H1 (cell line): Measurements from ENCODE around the gene CHCHD6. TPM values are rescaled to one million over a fixed set of nuclear protein-coding genes. Genes with fewer than 3 reads are reported as not detected.

ENCODE experiments used
- ASH2L ChIP-seq: fragments of 200-600, 300-600 bp; sonication (generic); IDR thresholded peaks from one replicate; pipeline ENCODE4 v1.7.1; 2017; ENCODE audit warnings: low read length
- CHD7 ChIP-seq: fragments of 300-600 bp; sonication (generic); IDR thresholded peaks from 2 replicates; pipeline ENCODE4 v1.7.1; 2012; ENCODE audit warnings: low read length, moderate library complexity, mild to moderate bottlenecking, inconsistent platforms; ENCODE audit not compliant: insufficient replicate concordance
- FOSL1 ChIP-seq: IDR thresholded peaks from 2 replicates; pipeline ENCODE4 v1.6.1; 2011; ENCODE audit warnings: mild to moderate bottlenecking, low read depth, low read length, moderate library complexity; ENCODE audit not compliant: insufficient read depth
- GABPA ChIP-seq: IDR thresholded peaks from 2 replicates; pipeline ENCODE4 v1.6.1; 2011; ENCODE audit warnings: mild to moderate bottlenecking, low read length, moderate library complexity, borderline replicate concordance; ENCODE audit not compliant: insufficient read depth
- MAX ChIP-seq: IDR thresholded peaks from 2 replicates; pipeline ENCODE4 v1.6.1; 2012; ENCODE audit warnings: inconsistent platforms
- RAD21 ChIP-seq, 2 experiments: IDR thresholded peaks in 1 of 2; conservative IDR thresholded peaks in 1 of 2; 2 replicates each; pipeline ENCODE4 v1.6.1; 2011; ENCODE audit warnings: low read depth in 2 of 2, low read length in 2 of 2, improper control_type of control experiment in 1 of 2, inconsistent platforms in 1 of 2, mild to moderate bottlenecking in 1 of 2, moderate library complexity in 1 of 2
- SIX5 ChIP-seq: IDR thresholded peaks from 2 replicates; pipeline ENCODE4 v1.6.1; 2011; ENCODE audit warnings: mild to moderate bottlenecking, low read depth, low read length
- TAF1 ChIP-seq: IDR thresholded peaks from 2 replicates; pipeline ENCODE4 v1.6.1; 2011; ENCODE audit warnings: mild to moderate bottlenecking, low read depth, low read length
- polyA plus RNA-seq, 7 experiments: library from polyadenylated mRNA; depleted of rRNA in 3 of 7; stranded (reverse) in 5 of 7; unstranded in 2 of 7; fragments of >200 nt in 5 of 7; fragments of 200-250 nt in 2 of 7; gene quantifications; 1 replicate in 5 of 7; 2 replicates in 1 of 7; 4 replicates in 1 of 7; pipeline versions ENCODE4 v1.2.1 to v1.2.3, GENCODE V29; 2011 to 2013; ENCODE audit warnings: missing spikeins in 2 of 7, mixed read lengths in 2 of 7
- total RNA-seq: library from RNA; stranded (reverse); fragmentation: NEBNext Ultra II Directional; extraction: Animal tissue kit (Norgen Biotek cat#: 25700); gene quantifications from 2 replicates; pipeline ENCODE4 v1.2.1, GENCODE V29; 2021

CHCHD6 gene
- total and polyA plus RNA-seq, 2 of the 8 experiments (the other 6 are each of a cell fraction or from before 2014, with no cell fraction given): 32.4 to 37.6 TPM

- TF ChIP-seq CHD7: no peak
- TF ChIP-seq TAF1: no peak
- TF ChIP-seq FOSL1: no peak
- no peak for TF ChIP-seq SIX5
- TF ChIP-seq MAX: no peak
- no peak for TF ChIP-seq GABPA
- no peak for TF ChIP-seq ASH2L
- TF ChIP-seq RAD21 (IDR thresholded peaks at IDR 0.05 in 1 of 2, conservative IDR thresholded peaks at IDR 0.05 in 1 of 2; ENCODE audit: low read depth in 2 of 2, low read length in 2 of 2): 0 out of 4 replicates have a peak, but pooled peaks of 1 of the 2 experiments have one; percentile 7
These were observed 46.7 kb downstream of the CHCHD6 start (continued) for GRCh38 chr3:126750756-126751121.
